ENCODE measurements around the gene ZNF385B. TPM values are rescaled to one million over a fixed set of nuclear protein-coding genes. Genes with fewer than 3 reads are reported as not detected.

The ZNF385B gene
- total RNA-seq, 1 experiment from 2014 or later = 0.28 TPM

DNA sequence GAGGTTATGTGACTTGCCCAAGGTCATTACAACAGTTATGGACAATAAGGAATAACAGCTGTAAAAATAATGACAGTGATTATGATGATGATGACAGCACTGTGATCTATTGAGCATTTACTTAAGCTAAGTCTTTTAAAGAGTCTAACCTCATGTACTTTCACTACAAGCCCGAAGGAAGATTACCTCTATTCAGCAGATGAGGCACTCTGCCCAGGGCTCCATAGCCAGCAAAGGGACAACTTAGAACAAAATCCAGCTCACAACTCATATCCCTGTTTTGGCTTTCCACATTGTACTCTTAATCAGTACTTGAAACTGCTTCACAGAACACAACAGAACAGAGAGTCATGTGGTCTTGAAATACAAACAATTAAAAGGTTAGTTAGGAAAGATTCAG, 290.2 kb downstream of the ZNF385B start:
- intact Hi-C loops (cut with micrococcal nuclease; ENCODE audit: unreplicated experiment) (no loop called here), in situ Hi-C loops (cut with HindIII; ENCODE audit: low pct_unique_long_range_greater_than_20kb, low sequenced_read_pairs) (no loop called here)
- Histone ChIP-seq H3K9me3 (ENCODE audit: control insufficient read depth, insufficient read depth, low read depth, low read length) (no peaks in the 10 kb centered on the region), H3K27me3 (ENCODE audit: control insufficient read depth, insufficient read depth, low read length) (no peaks in the 10 kb centered on the region), H3K4me3 (ENCODE audit: low read depth in 2 of 2, low read length in 2 of 2) (no peak overlapping the region), H3K4me1 (ENCODE audit: control insufficient read depth, insufficient read depth, low read length) (no peaks in the 10 kb centered on the region), H3K27ac (ENCODE audit: low read length) (no peak overlapping the region), H3K36me3 (ENCODE audit: control insufficient read depth, insufficient read depth, low read length) (no peaks in the 10 kb centered on the region)
- CTCF ChIA-PET = no interaction called here
- TF ChIP-seq TCF7L2 (IDR thresholded peaks at IDR 0.05; ENCODE audit: low read depth, low read length) (no peak), SIN3A (IDR thresholded peaks at IDR 0.05; ENCODE audit: borderline replicate concordance, insufficient read depth, low read depth, low read length) (no peak), POLR2AphosphoS5 (IDR thresholded peaks at IDR 0.05; ENCODE audit: low read depth, low read length) (no peak)
- TF ChIP-seq, protein P1, sequence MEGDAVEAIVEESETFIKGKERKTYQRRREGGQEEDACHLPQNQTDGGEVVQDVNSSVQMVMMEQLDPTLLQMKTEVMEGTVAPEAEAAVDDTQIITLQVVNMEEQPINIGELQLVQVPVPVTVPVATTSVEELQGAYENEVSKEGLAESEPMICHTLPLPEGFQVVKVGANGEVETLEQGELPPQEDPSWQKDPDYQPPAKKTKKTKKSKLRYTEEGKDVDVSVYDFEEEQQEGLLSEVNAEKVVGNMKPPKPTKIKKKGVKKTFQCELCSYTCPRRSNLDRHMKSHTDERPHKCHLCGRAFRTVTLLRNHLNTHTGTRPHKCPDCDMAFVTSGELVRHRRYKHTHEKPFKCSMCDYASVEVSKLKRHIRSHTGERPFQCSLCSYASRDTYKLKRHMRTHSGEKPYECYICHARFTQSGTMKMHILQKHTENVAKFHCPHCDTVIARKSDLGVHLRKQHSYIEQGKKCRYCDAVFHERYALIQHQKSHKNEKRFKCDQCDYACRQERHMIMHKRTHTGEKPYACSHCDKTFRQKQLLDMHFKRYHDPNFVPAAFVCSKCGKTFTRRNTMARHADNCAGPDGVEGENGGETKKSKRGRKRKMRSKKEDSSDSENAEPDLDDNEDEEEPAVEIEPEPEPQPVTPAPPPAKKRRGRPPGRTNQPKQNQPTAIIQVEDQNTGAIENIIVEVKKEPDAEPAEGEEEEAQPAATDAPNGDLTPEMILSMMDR (IDR thresholded peaks at IDR 0.05) = no peak
- TF ChIP-seq, protein P2, sequence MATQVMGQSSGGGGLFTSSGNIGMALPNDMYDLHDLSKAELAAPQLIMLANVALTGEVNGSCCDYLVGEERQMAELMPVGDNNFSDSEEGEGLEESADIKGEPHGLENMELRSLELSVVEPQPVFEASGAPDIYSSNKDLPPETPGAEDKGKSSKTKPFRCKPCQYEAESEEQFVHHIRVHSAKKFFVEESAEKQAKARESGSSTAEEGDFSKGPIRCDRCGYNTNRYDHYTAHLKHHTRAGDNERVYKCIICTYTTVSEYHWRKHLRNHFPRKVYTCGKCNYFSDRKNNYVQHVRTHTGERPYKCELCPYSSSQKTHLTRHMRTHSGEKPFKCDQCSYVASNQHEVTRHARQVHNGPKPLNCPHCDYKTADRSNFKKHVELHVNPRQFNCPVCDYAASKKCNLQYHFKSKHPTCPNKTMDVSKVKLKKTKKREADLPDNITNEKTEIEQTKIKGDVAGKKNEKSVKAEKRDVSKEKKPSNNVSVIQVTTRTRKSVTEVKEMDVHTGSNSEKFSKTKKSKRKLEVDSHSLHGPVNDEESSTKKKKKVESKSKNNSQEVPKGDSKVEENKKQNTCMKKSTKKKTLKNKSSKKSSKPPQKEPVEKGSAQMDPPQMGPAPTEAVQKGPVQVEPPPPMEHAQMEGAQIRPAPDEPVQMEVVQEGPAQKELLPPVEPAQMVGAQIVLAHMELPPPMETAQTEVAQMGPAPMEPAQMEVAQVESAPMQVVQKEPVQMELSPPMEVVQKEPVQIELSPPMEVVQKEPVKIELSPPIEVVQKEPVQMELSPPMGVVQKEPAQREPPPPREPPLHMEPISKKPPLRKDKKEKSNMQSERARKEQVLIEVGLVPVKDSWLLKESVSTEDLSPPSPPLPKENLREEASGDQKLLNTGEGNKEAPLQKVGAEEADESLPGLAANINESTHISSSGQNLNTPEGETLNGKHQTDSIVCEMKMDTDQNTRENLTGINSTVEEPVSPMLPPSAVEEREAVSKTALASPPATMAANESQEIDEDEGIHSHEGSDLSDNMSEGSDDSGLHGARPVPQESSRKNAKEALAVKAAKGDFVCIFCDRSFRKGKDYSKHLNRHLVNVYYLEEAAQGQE (IDR thresholded peaks at IDR 0.05; ENCODE audit: insufficient read depth in 1 of 2, low read depth in 2 of 2, low read length in 1 of 2) = no peak
- POLR2A ChIA-PET = no interaction called here
- BruUV-seq (replicated peaks) = no TSS peak
- no peak for DNase-seq (ENCODE audit: low read depth, low spot score)
- no peak for ATAC-seq

DNA sequence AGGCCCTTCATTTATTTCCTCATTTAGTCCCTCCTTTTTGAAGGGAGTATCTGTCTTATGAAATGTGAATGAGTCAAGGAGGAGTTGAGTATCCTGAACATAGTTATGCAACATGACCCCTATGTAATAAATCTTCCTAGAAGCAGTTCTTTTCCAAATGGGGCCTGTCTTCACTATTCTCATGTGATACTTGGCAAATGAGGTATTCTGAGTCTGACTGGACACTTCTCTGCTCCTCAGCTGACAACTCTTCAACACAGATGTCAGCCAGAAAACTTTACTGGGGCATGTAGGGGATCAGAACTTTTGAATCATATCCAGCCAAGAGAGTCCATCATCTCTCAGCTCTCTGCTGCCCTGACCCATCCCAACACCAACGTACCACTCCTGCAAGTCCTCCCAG, 291.6 kb downstream of the ZNF385B start:
- H3K27me3 ChIP-seq (ENCODE audit: control insufficient read depth, insufficient read depth, low read length) = no peaks in the 10 kb centered on the region

More for the DNA sequence above, 291.6 kb downstream of the ZNF385B start:
- H3K27ac ChIP-seq (ENCODE audit: low read length) = no peak overlapping the region
- H3K36me3 ChIP-seq (ENCODE audit: control insufficient read depth, insufficient read depth, low read length) = no peaks in the 10 kb centered on the region
- no peaks in the 10 kb centered on the region for H3K9me3 ChIP-seq (ENCODE audit: control insufficient read depth, insufficient read depth, low read depth, low read length)
- TF ChIP-seq SIN3A (IDR thresholded peaks at IDR 0.05; ENCODE audit: borderline replicate concordance, insufficient read depth, low read depth, low read length) (no peak), TCF7L2 (IDR thresholded peaks at IDR 0.05; ENCODE audit: low read depth, low read length) (no peak), POLR2AphosphoS5 (IDR thresholded peaks at IDR 0.05; ENCODE audit: low read depth, low read length) (no peak)
- TF ChIP-seq, protein P2 (IDR thresholded peaks at IDR 0.05; ENCODE audit: insufficient read depth in 1 of 2, low read depth in 2 of 2, low read length in 1 of 2) = no peak
- TF ChIP-seq, protein P1 (IDR thresholded peaks at IDR 0.05) = no peak
- H3K4me3 ChIP-seq (ENCODE audit: low read depth in 2 of 2, low read length in 2 of 2) = no peak overlapping the region
- intact Hi-C loops (cut with micrococcal nuclease; ENCODE audit: unreplicated experiment) = no loop called here
- ATAC-seq = no peak
- BruUV-seq (replicated peaks) = no TSS peak
- in situ Hi-C loops (cut with HindIII; ENCODE audit: low pct_unique_long_range_greater_than_20kb, low sequenced_read_pairs) = no loop called here
- no peak for DNase-seq (ENCODE audit: low read depth, low spot score)
- H3K4me1 ChIP-seq (ENCODE audit: control insufficient read depth, insufficient read depth, low read length) = no peaks in the 10 kb centered on the region
- ChIA-PET POLR2A (no interaction called here), CTCF (no interaction called here)

All from Panc1 (cell line).